Mesothelial cell of epicardium (in vitro differentiated cells): ENCODE data around the gene DENND11. TPM values are rescaled to one million over a fixed set of nuclear protein-coding genes. Genes with fewer than 3 reads are reported as not detected.

Source experiments
- DNase-seq, 2 experiments: peaks; one replicate each; pipeline ENCODE4 v3.0.0; 2021; ENCODE audit warnings: low spot score in 2 of 2; ENCODE audit not compliant: unreplicated experiment in 2 of 2
- H3K27ac Mint-ChIP-seq: 2 replicates; pipeline ENCODE4 v1.8.0; 2021; ENCODE audit warnings: mixed read lengths
- H3K27me3 Mint-ChIP-seq: 2 replicates; pipeline ENCODE4 v1.8.0; 2021; ENCODE audit warnings: low read depth, mixed read lengths
- H3K36me3 Mint-ChIP-seq: 2 replicates; pipeline ENCODE4 v1.8.0; 2021; ENCODE audit warnings: mixed read lengths
- H3K4me1 Mint-ChIP-seq: 2 replicates; pipeline ENCODE4 v1.8.0; 2021; ENCODE audit warnings: mixed read lengths
- H3K4me3 Mint-ChIP-seq: 2 replicates; pipeline ENCODE4 v1.8.0; 2021; ENCODE audit warnings: mild to moderate bottlenecking, moderate library complexity, mixed read lengths
- H3K9me3 Mint-ChIP-seq: 2 replicates; pipeline ENCODE4 v1.8.0; 2021; ENCODE audit warnings: mixed read lengths
- CTCF ChIP-seq: fragments of 200-600 bp; sonication (generic); IDR thresholded peaks from one replicate; pipeline ENCODE4 v1.5.0; 2021; ENCODE audit warnings: antibody characterized with exemption; ENCODE audit not compliant: unreplicated experiment
- total RNA-seq: library from RNA; stranded (reverse); gene quantifications from 3 replicates; pipeline ENCODE4 v1.2.1, GENCODE V29; 2021

The DENND11 gene
- total RNA-seq, 1 donor from 2014 or later = 22.7 TPM

GRCh38 chr7:141737836-141738591 lies 36.0 kb upstream of the DENND11 start, which contains the start of gene SSBP1:
Gene SSBP1 (plus strand): TSS chr7:141738358. CDS start chr7:141739167, 809 bp downstream.
- DNase-seq = peak; percentile 68 to 88
- H3K36me3 Mint-ChIP-seq = peaks cover 11% of the 10 kb centered on the region
- H3K27ac Mint-ChIP-seq = peak within 1 kb of the TSS; percentile 99
- no peaks in the 10 kb centered on the region for H3K9me3 Mint-ChIP-seq
- peak within 1 kb of the TSS; percentile 97 for H3K4me3 Mint-ChIP-seq
- H3K4me1 Mint-ChIP-seq = peaks cover 27% of the 10 kb centered on the region
- peak; percentile 69 for TF ChIP-seq CTCF
- no peaks in the 10 kb centered on the region for H3K27me3 Mint-ChIP-seq

GRCh38 chr7:141737118-141737835 lies 35.3 kb upstream of the DENND11 start:
- no peak for TF ChIP-seq CTCF
- no peak for DNase-seq

GRCh38 chr7:141731476-141732149 lies 29.6 kb upstream of the DENND11 start:
- TF ChIP-seq CTCF = no peak
- H3K27me3 Mint-ChIP-seq = peaks cover 1% of the 10 kb centered on the region
- H3K9me3 Mint-ChIP-seq = no peaks in the 10 kb centered on the region
- no peak overlapping the region for H3K4me3 Mint-ChIP-seq
- H3K4me1 Mint-ChIP-seq = peaks cover under 1% of the 10 kb centered on the region
- H3K27ac Mint-ChIP-seq = no peak overlapping the region
- no peak for DNase-seq
- H3K36me3 Mint-ChIP-seq = no peaks in the 10 kb centered on the region

More at GRCh38 chr7:141737118-141737835, 35.3 kb upstream of the DENND11 start:
- H3K27ac Mint-ChIP-seq = peak overlapping the region; percentile 99
- no peaks in the 10 kb centered on the region for H3K27me3 Mint-ChIP-seq
- peak overlapping the region; percentile 97 for H3K4me3 Mint-ChIP-seq
- peaks cover 6% of the 10 kb centered on the region for H3K36me3 Mint-ChIP-seq
- H3K9me3 Mint-ChIP-seq = no peaks in the 10 kb centered on the region
- H3K4me1 Mint-ChIP-seq = peaks cover 27% of the 10 kb centered on the region

GRCh38 chr7:141729020-141729419 lies 27.1 kb upstream of the DENND11 start:
- no peak for TF ChIP-seq CTCF
- H3K27ac Mint-ChIP-seq = no peak overlapping the region
- H3K27me3 Mint-ChIP-seq = peaks cover 1% of the 10 kb centered on the region
- H3K9me3 Mint-ChIP-seq = no peaks in the 10 kb centered on the region
- H3K36me3 Mint-ChIP-seq = no peaks in the 10 kb centered on the region
- DNase-seq = no peak
- no peaks in the 10 kb centered on the region for H3K4me1 Mint-ChIP-seq
- no peak overlapping the region for H3K4me3 Mint-ChIP-seq

GRCh38 chr7:141722529-141722928 lies 20.6 kb upstream of the DENND11 start:
- Mint-ChIP-seq H3K4me3 (no peak overlapping the region), H3K9me3 (no peaks in the 10 kb centered on the region), H3K36me3 (no peaks in the 10 kb centered on the region), H3K27ac (no peak overlapping the region), H3K27me3 (peaks cover under 1% of the 10 kb centered on the region), H3K4me1 (no peaks in the 10 kb centered on the region)
- TF ChIP-seq CTCF = no peak
- DNase-seq = no peak
